ENCODE data around the gene NTM. TPM values are rescaled to one million over a fixed set of nuclear protein-coding genes. Genes with fewer than 3 reads are reported as not detected.

The NTM gene
- total and polyA plus RNA-seq, 9 donors, result 0.16 to 8.5 (median 0.55) TPM; not detected in 3

DNA sequence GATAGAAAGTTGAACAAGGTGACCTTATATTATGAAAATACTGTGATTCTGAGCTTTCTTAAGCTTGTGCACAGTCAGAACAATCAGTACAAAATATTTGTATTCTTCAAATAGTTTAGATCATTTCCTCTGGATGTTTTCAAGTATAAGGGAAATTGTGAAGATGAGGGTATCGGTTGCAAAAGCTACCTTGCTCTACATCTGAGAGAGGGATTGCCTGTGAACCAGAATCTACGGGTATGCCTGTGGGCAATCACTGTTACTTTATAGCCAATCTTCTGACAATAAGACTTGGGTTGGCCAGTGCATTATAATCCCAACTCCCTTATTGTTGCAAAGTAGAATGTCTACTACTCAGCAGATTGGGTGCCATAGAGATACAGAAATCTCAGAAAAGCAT lies 90.5 kb downstream of the NTM start:
- Histone ChIP-seq H3K36me3 (no peaks in the 10 kb centered on the region), H3K9me3 (no peaks in the 10 kb centered on the region), H3K27ac (no peak overlapping the region), H3K4me3 (no peak overlapping the region), H3K4me1 (ENCODE audit: insufficient read depth) (no peaks in the 10 kb centered on the region), H3K27me3 (no peaks in the 10 kb centered on the region)
- WGBS, 3 donors, result 47 to 95% (median 83%) methylated on average over 2 of the region's 2 CpGs
- TF ChIP-seq, protein P1, sequence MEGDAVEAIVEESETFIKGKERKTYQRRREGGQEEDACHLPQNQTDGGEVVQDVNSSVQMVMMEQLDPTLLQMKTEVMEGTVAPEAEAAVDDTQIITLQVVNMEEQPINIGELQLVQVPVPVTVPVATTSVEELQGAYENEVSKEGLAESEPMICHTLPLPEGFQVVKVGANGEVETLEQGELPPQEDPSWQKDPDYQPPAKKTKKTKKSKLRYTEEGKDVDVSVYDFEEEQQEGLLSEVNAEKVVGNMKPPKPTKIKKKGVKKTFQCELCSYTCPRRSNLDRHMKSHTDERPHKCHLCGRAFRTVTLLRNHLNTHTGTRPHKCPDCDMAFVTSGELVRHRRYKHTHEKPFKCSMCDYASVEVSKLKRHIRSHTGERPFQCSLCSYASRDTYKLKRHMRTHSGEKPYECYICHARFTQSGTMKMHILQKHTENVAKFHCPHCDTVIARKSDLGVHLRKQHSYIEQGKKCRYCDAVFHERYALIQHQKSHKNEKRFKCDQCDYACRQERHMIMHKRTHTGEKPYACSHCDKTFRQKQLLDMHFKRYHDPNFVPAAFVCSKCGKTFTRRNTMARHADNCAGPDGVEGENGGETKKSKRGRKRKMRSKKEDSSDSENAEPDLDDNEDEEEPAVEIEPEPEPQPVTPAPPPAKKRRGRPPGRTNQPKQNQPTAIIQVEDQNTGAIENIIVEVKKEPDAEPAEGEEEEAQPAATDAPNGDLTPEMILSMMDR (IDR thresholded peaks at IDR 0.05), result no peak
- TF ChIP-seq EP300 (IDR thresholded peaks at IDR 0.05) (no peak), POLR2A (IDR thresholded peaks at IDR 0.05) (no peak)
- no peak for DNase-seq
- intact Hi-C loops (cut with DNase I), result loop anchor here in 1 of 4 donors (10.0 kb wide), 1 partner anchor 204 kb away; no protein-coding TSS in a partner anchor

DNA sequence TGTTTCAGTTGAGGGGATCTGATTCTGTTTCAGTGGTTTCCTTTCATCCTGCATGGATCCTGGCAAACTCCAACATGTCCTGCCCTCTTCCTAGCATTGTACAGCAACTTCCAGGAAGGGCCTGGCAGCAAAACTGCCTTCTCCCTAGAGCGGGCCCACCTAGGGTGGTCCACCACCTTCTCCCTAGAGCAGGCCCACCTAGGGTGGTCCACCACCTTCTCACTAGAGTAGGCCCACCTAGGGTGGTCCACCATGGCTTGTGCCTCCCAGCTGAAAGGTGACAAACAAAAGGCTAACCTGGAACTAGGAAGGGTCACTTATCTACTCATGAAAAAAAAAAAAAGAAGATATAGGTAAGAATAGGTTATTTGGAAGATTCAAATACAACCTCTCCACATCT lies 92.2 kb downstream of the NTM start:
- Histone ChIP-seq H3K4me3 (no peak overlapping the region), H3K27ac (no peak overlapping the region), H3K9me3 (no peaks in the 10 kb centered on the region), H3K4me1 (ENCODE audit: insufficient read depth) (no peaks in the 10 kb centered on the region), H3K27me3 (no peaks in the 10 kb centered on the region), H3K36me3 (no peaks in the 10 kb centered on the region)
- no peak for DNase-seq
- 55 to 96% (median 90%) methylated on average over 1 of the region's 1 CpG for WGBS, 3 donors
- TF ChIP-seq EP300 (IDR thresholded peaks at IDR 0.05), result no peak
- TF ChIP-seq POLR2A (IDR thresholded peaks at IDR 0.05), result no peak
- TF ChIP-seq, protein P1 (IDR thresholded peaks at IDR 0.05), result no peak
- intact Hi-C loops (cut with DNase I), result loop anchor here in 1 of 4 donors (10.0 kb wide), 1 partner anchor 202 kb away; no protein-coding TSS in a partner anchor

DNA sequence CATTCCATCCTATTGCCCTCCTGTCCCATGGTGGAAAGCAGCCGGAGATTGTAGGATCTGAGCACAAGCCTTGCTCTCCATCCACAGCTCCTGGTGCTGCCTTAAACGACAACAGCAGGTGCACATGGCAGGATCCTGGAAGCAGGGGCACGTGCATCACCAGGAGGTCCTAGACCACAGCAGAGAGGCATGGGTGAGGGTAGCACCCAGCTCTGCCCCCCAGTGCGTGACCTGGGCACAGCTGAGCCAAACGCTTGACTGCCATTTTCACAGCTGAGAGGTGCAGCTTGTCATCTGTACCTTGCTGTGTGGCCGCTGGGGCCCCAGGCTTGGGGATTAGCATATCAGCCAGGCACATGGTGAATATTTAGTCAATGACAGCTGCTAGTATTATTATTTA lies 92.7 kb downstream of the NTM start:
- TF ChIP-seq, protein P1 (IDR thresholded peaks at IDR 0.05), result no peak
- no peak for TF ChIP-seq EP300 (IDR thresholded peaks at IDR 0.05)
- no peak for TF ChIP-seq POLR2A (IDR thresholded peaks at IDR 0.05)
- Histone ChIP-seq H3K9me3 (no peaks in the 10 kb centered on the region), H3K4me3 (no peak overlapping the region), H3K27ac (no peak overlapping the region), H3K4me1 (ENCODE audit: insufficient read depth) (no peaks in the 10 kb centered on the region), H3K27me3 (no peaks in the 10 kb centered on the region), H3K36me3 (no peaks in the 10 kb centered on the region)
- no peak for DNase-seq
- intact Hi-C loops (cut with DNase I), result loop anchor here in 1 of 4 donors (10.0 kb wide), 1 partner anchor 202 kb away; no protein-coding TSS in a partner anchor
- WGBS, 3 donors, result 76 to 86% (median 82%) methylated on average over 6 of the region's 6 CpGs

DNA sequence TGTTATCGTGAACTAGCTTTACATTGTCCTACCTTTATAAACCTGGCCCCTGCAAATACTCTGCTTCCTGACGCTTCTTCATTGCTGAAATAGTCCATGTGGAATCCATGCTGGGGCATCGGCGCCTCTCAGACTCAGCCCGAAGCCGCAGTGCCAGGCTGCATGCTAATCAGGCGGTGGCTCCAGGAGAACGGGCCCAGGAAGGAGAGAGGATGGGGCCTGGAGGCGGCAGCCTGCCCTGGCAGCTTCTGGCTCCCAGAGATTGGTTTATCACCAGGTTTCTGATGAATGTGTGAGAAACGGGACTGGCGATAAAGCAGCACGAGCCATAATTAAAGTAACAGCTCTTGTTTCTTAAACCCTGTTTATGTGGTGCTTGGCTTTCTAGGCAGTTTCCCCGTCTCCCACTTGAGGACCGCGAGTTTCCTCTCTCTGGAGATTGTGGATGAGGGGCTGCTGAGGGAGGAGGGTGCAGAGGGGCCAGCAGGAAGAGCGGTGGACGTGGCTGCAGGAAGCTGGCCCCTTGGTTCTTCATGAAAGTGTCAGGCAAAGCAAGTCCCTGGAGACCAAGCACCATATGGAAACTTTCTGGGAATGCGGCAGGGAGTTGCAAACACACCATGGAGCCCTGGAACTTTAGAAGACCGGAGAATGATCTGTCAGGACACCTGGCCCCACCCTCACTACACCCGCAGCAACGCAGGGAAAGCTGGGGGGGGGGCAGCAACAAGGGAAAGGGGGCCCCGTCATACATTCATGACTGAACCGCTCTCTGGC lies 93.4 kb downstream of the NTM start:
- TF ChIP-seq EP300 (IDR thresholded peaks at IDR 0.05), result no peak
- TF ChIP-seq, protein P1 (IDR thresholded peaks at IDR 0.05), result no peak
- no peak for TF ChIP-seq POLR2A (IDR thresholded peaks at IDR 0.05)
- Histone ChIP-seq H3K36me3 (no peaks in the 10 kb centered on the region), H3K27ac (no peak overlapping the region), H3K4me1 (ENCODE audit: insufficient read depth) (no peaks in the 10 kb centered on the region), H3K9me3 (no peaks in the 10 kb centered on the region), H3K4me3 (no peak overlapping the region), H3K27me3 (no peaks in the 10 kb centered on the region)
- no peak for DNase-seq
- 21 to 32% (median 22%) methylated on average over 23 of the region's 23 CpGs for WGBS, 3 donors
- intact Hi-C loops (cut with DNase I), result loop anchor here in 1 of 4 donors (10.0 kb wide), 1 partner anchor 201 kb away; no protein-coding TSS in a partner anchor
